ENCODE measurements around the gene ADM. TPM values are rescaled to one million over a fixed set of nuclear protein-coding genes. Genes with fewer than 3 reads are reported as not detected.

ADM gene
- total and polyA plus RNA-seq, 3 donors from 2014 or later: 3.5 to 13.1 (median 3.7) TPM

- 85 to 87% methylated on average over 3 of the region's 11 CpGs for WGBS, 2 donors
- TF ChIP-seq POLR2A (IDR thresholded peaks at IDR 0.05): no peak
- TF ChIP-seq CTCF (IDR thresholded peaks at IDR 0.05): no peak
- Histone ChIP-seq H3K36me3 (ENCODE audit: low read depth, missing control alignments) (no peaks in the 10 kb centered on the region), H3K4me1 (no peaks in the 10 kb centered on the region), H3K9me3 (no peaks in the 10 kb centered on the region), H3K27me3 (no peaks in the 10 kb centered on the region), H3K27ac (no peak overlapping the region), H3K4me3 (no peak overlapping the region)
- intact Hi-C loops (cut with DNase I; ENCODE audit: low total_unique reads): no loop called here
- no peak for DNase-seq
Observed at GRCh38 chr11:10272132-10272531, 32.7 kb upstream of the ADM start.

- intact Hi-C loops (cut with DNase I; ENCODE audit: low total_unique reads): no loop called here
- no peak overlapping the region for H3K4me3 ChIP-seq
- DNase-seq: no peak
- H3K4me1 ChIP-seq: no peaks in the 10 kb centered on the region
- no peaks in the 10 kb centered on the region for H3K9me3 ChIP-seq
- no peak for TF ChIP-seq CTCF (IDR thresholded peaks at IDR 0.05)
- no peak for TF ChIP-seq POLR2A (IDR thresholded peaks at IDR 0.05)
- H3K36me3 ChIP-seq (ENCODE audit: low read depth, missing control alignments): no peaks in the 10 kb centered on the region
- no peaks in the 10 kb centered on the region for H3K27me3 ChIP-seq
- H3K27ac ChIP-seq: no peak overlapping the region
Observed at GRCh38 chr11:10273738-10274137, 31.1 kb upstream of the ADM start.

GRCh38 chr11:10274726-10275125, 30.1 kb upstream of the ADM start:
- DNase-seq: no peak
- Histone ChIP-seq H3K9me3 (no peaks in the 10 kb centered on the region), H3K4me3 (no peak overlapping the region), H3K27me3 (no peaks in the 10 kb centered on the region), H3K4me1 (no peaks in the 10 kb centered on the region), H3K27ac (no peak overlapping the region), H3K36me3 (ENCODE audit: low read depth, missing control alignments) (no peaks in the 10 kb centered on the region)
- TF ChIP-seq CTCF (IDR thresholded peaks at IDR 0.05): no peak
- no peak for TF ChIP-seq POLR2A (IDR thresholded peaks at IDR 0.05)
- intact Hi-C loops (cut with DNase I; ENCODE audit: low total_unique reads): no loop called here
- WGBS, 2 donors: 56 to 60% methylated on average over 1 of the region's 1 CpG

- H3K27me3 ChIP-seq: no peaks in the 10 kb centered on the region
- H3K4me3 ChIP-seq: no peak overlapping the region
- intact Hi-C loops (cut with DNase I; ENCODE audit: low total_unique reads): no loop called here
- H3K27ac ChIP-seq: no peak overlapping the region
- TF ChIP-seq CTCF (IDR thresholded peaks at IDR 0.05) (no peak), POLR2A (IDR thresholded peaks at IDR 0.05) (no peak)
- no peaks in the 10 kb centered on the region for H3K36me3 ChIP-seq (ENCODE audit: low read depth, missing control alignments)
- H3K4me1 ChIP-seq: no peaks in the 10 kb centered on the region
- no peaks in the 10 kb centered on the region for H3K9me3 ChIP-seq
- no peak for DNase-seq
Observed at GRCh38 chr11:10275714-10276113, 29.2 kb upstream of the ADM start.

- no peak for DNase-seq
- H3K4me1 ChIP-seq: no peaks in the 10 kb centered on the region
- H3K36me3 ChIP-seq (ENCODE audit: low read depth, missing control alignments): no peaks in the 10 kb centered on the region
- H3K9me3 ChIP-seq: no peaks in the 10 kb centered on the region
- intact Hi-C loops (cut with DNase I; ENCODE audit: low total_unique reads): no loop called here
- no peak for TF ChIP-seq CTCF (IDR thresholded peaks at IDR 0.05)
- no peak for TF ChIP-seq POLR2A (IDR thresholded peaks at IDR 0.05)
- H3K4me3 ChIP-seq: no peak overlapping the region
- H3K27ac ChIP-seq: no peak overlapping the region
- H3K27me3 ChIP-seq: no peaks in the 10 kb centered on the region
Observed at GRCh38 chr11:10282117-10282516, 22.8 kb upstream of the ADM start.
